CD1c-positive myeloid dendritic cell (primary cell): ENCODE results near the gene NR5A2.

ENCODE experiments used
- DNase-seq: peaks from one replicate; pipeline ENCODE4 v3.0.0-alpha.2; 2016; ENCODE audit errors: extremely low spot score

The NR5A2 gene

DNA sequence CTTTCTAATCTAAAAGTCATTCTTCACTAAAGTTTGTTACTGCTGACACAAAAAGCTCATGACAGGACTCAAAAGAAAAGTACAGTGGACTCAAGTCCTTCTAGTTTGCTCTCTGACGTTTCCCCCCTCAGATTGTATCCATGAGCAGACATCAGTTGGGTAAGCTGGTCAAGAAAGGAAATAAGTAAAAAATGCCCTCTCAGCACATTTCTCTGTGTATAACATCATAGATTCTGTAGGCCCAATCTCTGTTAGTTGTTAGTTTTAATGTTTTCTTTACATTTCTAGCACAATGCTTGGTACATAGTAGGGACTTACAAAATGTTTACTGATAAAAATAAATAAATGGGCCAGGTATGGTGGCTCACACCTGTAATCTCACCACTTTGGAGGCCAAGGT lies 96.8 kb downstream of the NR5A2 start:
- DNase-seq: no peak

DNA sequence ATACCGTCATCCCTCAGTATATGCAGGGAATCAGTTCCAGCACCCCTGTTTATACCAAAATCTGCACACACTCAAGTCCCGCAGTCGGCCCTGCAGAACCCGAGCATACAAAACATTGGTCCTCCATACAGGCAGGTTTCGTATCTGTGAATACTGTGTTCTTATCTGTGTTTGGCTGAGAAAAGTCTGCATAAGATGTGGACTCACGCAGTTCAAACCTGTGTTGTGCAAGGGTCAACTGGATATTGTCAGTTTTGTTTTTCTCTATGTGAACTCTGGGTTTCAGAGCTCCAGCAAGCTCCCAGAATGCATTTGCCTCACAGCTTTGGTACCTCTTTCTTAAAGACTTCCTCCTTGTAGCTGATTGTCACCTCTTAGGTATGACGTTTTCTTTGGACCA lies 100.6 kb downstream of the NR5A2 start:
- no peak for DNase-seq

DNA sequence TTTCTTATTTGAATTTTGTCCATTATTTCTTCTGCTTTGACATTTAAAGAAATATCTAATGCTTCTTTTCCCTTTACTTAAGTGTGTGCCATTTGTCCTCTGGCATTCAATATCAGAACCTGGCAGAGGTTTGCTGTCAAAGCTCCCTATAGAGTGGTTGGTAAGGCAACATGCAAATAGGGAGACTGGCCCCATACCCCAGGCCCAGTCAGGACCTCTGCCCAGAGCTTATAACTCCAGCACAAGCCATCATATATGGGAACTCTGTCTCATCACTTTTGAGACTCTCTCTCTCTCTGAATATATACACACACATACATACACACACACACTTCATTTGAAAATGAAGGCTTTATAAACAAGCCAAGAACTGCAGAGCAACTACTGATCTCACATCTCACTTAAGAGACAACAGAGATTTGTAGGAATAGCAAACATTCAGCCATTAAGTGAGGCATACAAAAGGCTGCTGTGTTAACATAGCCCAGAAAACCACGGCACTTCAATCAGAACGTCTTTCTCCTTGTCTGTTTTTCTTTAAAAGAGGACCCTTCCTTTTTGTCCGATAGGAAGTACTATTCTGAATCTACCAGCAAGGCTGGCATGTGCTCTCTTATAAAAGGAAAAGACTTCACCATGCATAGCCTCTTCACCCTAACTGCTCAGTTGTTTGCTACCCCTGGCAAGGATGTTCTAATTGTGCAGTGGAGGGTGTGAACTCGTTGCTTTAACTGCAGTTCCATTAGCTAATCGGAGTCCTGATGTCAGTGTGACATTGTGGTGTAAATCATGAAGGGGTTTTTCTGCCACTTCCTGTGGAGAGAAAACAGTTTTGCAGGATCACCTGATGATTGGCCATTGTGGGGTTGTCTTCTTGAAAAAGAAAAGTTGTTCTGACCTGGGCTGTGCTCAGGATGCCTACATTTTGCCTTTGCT lies 101.7 kb downstream of the NR5A2 start:
- no peak for DNase-seq

DNA sequence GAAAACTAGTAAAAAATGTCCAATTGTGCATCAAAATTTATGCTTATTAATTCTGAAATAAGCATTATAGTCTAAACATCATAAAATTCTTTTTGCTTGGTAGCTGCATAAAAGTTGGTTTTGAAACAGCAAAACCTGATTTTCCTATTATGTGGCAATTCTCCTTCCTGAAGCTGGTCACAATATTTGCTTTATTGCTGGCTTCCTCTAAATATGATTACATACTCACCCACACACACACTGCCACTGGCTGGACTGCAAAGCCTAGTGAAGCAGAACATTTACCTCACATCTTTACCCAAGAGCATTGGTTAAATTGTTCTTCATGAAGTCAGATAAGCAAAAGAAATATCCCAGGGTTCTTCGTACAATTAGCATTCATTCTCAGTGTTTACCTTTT lies 103.0 kb downstream of the NR5A2 start:
- DNase-seq: peak; percentile 50

DNA sequence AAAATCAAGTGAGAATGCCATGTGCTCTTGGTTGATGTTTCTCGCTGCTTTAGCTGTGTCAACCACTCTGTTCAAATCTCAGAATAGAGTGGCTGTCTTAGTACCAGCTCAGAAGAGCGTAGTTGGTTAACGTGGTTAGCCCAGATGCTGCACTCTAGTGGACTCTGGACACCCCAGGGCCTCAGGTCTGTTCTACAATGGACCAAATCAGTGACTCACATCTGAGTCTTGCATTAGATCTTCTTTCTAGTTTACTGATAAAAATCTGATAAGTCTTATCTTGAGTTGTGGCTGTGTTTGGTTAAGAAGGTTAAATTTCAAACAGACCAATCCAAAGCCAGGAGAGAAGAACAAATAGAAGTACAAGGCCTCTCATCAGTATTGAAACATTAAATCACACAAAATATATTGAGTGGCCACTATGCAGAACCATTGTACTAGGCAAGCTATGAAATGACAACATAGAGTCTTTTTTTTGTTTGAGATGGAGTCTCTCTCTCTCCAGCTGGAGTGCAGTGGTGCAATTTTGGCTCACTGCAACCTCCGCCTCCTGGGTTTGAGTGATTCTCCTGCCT lies 104.1 kb downstream of the NR5A2 start:
- DNase-seq: no peak

DNA sequence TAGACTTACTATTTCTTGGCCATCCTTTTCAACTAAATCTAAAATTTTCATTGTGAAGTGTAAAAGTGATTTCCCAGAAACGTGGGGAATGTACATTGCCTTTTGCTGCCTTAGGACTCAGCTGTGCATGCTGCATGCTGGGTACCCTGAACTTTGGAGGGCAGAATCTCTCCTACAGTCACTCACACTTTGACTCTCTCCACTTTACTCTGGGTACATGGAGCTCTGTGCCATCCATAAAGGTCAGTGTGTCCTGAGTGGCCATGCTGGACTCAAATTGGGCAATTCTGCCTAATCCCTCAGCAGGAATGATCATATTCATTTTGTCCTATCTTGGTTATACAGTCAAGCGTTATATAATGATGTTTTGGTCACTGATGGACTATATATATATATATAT lies 105.6 kb downstream of the NR5A2 start:
- DNase-seq: no peak

DNA sequence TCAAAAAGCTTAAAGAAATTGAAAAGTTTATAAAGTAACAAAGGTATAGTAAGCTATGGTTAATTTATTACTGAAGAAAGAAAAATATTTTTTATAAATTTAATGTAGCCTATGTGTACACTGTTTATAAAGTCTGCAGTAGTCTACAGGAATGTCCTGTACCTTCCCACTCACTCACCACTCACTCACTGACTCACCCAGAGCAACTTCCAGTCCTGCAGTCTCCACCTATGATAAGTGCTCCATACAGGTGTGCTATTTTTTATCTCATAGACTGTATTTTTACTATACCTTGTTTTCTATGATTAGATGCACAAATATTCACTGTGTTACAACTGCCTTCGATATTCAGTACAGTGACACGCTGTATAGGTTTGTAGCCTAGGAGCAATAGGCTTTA lies 106.6 kb downstream of the NR5A2 start:
- DNase-seq: no peak

DNA sequence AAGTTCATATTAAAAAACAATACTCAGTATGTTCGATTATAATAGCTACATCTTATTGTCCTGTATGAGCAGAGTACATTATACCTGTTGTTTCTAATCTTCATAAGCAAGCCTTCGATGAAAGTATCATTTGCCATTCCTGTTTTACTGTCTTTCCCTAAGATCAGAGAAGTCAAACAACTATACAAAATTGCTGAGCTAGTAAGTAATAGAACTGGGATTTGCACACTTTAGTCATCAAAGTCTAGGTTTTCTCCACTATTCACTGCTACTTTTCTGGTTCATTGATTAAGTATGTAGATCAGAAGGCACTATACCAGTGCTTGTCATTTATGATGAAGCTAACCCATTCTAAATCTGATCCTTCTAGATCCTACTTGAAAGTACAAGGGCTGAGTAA lies 108.9 kb downstream of the NR5A2 start:
- DNase-seq: no peak

DNA sequence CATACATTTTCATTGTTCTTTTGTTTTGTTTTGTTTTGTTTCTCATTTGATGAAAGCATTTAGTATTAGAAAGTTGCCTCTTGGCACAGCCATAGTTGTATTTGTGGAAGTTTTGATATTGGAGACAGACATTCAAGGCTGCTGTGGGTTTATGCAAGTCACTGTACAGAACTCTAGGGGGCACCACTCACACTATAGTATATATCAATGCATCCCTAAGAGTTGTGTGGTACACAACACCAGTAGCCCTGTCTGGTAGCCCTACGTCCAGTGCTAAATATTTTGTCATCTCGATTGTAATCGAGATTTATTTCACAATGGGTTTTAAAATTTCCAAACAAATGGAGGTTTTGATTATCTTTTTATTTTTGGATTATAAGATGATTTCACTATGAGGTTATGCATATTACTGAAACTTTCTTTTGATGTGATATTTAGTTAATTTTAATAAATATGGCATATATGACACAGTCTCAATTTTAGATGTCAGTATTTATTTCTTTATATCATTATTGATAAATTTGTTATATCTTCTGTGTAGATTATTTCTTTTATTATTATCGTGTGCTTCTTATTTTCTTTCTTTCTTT lies 112.2 kb downstream of the NR5A2 start:
- DNase-seq: peak; percentile 64

DNA sequence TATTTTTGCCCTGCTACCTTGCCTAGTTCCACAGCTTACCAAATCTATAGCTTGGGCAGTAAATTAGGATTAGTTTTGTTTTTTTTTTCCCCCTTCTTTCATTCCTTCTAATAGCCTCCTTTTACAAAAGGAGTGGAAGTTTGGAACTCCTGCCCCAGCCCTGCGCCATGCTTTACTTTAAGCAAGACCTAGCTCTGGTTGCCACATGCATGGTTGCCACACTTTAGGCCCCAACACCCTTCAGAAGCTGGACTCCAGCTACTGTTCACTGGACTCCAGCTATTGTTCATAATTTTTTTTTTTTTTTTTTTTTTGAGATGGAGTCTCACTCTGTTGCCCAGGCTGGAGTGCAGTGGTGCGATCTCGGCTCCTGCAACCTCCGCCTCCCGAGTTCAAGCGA lies 115.8 kb downstream of the NR5A2 start:
- DNase-seq: no peak

DNA sequence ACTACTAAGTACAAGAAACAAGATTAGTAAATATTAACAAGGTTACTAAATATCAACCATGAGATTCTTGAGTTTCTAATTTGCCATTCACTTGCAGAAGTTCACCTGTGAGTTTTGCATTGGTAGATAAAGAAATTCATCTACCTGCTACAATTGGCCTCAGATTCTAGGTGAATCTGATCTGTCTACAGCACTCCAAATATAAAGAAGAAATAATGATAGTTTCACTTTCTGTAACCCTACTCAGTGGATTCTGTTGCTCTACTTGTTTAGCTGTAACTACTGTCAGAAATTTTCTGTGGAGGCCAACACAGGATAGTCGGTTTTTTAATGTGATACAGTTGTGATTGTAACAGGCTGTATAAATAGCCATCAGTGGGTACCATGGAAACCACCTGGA lies 118.6 kb downstream of the NR5A2 start:
- no peak for DNase-seq

DNA sequence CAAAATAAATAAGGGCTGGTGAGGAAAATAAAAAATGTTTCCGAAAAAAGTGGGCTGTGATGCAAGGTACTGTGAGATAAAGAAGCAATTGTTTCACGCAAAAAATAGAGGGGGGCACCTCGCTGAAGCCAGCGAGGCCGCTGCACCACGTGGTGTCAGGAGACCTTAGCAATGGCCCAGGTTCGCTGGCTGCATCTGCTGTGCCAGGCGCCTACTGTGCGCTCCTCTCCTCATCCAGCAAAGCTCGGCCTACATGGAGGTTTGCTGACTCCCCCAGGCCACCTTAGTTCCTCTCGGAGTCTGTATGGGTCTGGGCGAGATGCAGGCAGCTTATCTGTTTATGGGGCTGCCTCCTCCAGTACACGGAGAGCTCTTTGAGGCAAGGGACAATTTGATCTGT lies 119.6 kb downstream of the NR5A2 start:
- no peak for DNase-seq

DNA sequence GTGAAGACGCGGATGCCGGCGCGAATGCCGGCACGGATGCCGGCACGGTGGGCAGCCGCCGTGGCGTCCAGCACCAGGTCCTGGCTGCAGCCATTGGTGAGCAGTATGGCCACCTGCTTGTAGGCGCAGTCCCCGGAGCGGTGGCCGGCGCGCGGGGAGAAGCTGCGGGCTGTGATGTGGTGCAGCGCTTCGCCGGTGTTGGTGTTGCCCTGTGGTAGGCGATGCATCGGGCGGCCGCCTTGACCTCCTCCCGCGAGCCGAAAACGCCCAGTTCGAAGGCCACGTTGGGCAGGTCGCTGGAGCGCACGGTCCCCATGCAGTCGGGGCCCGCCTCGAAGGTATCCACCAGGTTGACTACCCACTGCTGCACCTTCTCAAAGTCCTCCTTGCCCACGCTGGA lies 120.2 kb downstream of the NR5A2 start:
- DNase-seq: no peak

DNA sequence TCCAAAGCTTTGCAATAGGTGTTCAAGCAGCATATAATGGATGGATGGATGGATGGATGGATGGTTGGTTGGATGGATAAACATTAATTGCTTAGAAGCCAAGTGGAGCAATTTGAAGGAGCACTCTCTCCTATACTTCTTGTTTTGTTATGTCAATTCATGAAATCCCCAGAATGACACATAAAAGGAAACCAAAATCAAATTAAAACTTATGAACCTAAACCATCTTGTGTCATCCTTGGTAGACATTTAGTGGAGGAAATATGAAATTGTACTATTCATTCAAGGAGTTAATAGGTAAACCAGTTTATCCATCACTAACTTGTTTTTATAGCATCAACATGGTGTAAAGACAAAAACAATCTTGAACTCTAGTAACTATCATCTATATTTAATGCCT lies 122.5 kb downstream of the NR5A2 start:
- no peak for DNase-seq

DNA sequence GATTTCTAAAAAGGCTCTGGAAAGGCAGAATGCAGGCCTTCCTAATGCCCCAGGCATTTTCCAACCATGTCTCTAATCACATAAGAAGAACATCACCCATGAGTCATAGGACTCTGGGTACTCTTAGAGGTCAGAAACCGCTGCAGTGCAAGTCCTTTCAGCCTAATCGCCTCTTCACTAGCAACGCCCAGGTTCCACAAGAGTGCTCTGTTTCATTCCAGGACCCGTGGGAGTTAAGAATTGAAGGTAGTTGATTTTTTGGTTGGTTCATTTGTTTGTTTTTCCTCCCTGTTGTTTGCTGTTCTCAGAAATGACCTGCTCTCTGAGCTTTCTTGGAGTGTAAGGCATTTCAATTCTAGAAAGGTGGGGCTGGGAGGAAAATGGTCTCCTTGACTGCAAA lies 123.2 kb downstream of the NR5A2 start:
- DNase-seq: no peak

DNA sequence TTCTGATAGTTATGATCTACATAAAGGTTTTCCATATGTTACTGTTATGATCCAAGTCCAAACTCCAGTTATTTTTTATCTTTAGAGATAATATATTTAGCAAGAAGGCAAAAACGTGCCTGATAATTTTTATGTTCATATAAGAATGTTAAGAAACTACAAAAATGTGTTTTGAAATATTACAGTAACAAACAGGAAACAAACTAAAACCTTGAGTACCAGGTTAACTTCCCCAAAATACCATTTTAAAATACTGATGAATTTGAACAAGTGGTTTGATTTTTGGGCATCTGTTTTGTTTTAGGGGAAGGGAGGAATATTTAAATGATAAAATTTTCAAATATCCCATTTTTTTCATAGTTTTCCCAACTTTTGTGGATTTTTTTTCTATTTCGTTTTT lies 124.8 kb downstream of the NR5A2 start:
- DNase-seq: no peak

DNA sequence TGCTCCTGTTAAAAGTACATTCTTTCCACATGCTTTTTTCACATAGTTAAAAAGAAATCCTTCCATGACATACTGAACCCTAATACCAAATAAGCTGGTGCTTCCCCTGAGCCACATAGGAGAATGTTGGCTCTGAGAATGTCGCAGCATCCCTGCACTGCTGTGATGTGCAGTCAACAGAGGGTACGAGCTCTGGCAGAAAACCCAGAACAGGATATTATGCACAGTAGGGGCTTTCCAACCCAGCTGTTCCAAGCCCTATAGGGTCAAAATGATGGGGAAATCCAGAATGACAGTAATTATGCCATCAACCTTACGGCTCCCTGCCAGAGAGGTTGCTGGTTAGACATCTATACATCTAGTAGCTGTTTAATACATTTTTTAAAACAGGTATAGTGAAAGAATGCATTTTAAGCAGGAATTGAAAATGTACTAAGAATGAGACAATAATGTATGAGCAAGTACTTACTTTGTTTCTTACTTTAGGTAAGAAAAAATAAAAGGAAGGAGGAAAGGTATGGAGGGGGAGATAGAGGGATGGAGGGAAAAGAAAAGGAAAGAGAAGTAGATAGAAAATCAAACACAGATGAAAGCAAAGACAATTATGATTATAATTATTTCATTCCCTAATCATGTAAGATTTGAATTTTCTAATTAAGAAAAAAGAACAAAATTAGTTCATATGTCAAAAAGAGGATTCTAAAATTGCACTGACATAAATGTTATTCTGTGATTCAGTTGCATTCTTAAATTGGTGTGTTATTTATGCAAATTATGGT lies 126.0 kb downstream of the NR5A2 start:
- no peak for DNase-seq

DNA sequence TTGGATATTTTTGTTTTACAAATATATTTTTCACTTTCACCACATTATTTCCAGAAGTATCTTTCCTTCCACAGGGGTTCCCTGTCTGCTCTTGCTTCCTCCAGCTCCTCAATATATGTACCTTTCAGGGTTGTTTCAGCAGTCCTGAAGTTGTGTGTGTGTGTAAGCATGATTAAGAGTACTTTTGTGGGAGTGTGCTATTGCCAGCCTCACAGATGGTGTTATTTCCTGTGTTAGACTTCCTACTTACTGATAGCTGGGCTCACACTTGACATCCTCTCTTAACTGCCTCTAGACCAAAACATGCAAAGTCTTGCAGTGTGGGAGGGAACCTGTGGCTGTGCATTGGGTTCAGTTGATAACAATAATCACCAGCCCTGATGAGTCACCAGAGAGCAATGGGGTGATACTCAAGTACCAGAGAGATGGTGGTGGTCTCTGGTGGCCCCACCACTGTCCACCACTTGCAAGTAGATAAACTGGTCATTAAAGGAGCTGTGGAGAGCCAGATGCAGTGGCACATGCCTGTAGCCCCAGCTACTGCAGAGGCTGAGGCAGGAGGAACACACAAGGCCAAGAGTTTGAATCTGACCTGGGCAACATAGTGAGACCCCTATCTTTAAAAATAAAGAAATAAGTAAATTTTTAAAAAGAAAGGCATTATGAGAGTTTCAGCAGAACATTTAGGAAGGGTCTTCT lies 126.7 kb downstream of the NR5A2 start:
- DNase-seq: peak; percentile 15

DNA sequence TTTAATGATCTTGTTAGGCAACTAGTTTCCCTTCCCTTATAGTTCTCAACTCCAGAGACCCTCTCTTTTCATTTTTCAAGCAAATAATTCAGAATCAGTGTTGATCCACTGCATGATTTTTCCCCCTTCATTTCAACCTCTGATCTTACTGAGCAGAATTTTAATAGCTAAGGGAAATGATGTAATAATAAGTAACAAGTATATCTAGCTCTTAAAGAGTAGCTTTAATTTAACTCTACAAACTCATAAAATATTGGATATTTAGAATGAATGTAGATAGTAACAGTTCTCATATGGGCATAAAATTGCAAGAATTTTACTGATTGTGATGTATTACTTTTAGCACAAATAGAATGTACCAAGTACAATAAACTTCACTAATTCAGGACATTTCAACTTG lies 130.2 kb downstream of the NR5A2 start:
- no peak for DNase-seq

DNA sequence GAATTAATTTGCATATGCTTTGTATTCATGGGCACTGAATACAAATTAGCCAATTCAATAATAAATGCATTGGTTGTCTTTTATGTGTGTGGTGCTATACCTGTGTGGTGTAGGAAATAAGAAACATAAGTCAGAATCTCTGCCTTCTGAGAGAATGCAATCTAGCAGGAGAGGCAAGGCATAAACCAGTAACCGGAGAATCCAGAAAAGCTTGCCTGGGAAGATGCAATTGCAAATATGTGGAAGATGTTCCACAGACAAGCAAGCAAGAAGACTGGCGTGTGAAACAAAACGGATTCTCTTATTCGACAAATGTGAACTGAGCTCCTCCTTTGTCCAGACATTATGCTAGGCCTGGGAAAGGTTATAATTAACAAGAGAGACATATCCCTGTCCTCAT lies 134.3 kb downstream of the NR5A2 start:
- DNase-seq: no peak

DNA sequence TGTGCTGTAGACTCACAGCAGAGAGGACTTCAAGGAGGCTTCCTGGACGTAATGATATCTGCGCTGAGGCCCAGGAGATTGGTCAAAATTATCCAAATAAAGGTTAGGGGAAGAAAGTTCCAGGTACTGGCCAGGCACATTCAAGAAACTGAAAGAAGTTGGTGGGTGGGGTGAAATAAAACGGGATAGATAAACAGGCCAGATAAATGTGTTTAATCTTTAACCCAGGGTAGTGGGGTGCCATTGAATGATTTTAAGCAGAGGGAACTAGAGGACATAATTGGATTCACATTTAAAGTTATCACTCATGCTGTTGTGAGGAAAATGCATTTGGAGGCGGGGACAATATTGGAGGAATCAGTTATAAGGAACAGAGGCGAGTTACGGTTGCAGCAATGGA lies 134.7 kb downstream of the NR5A2 start:
- DNase-seq: no peak

DNA sequence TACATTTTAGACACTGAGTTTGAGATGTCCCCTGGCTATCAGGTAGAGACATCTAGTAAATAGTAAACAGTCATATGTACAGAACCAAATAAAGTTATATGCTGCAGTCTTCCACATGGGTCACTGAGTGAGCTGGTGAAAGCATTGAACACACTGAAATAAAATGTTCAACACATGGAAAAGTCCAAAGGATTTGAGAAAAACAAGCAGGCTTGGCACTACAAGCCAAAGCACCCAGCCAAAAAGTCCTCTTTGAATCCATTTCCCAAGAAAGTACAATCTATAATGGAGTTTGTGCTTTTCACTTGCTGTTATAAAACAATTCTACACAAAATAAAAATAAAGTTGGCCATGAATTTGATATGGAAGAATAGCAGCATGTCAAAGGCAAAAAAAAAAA lies 135.4 kb downstream of the NR5A2 start:
- no peak for DNase-seq
